IgD-negative memory B cell (primary cell): ENCODE data around the gene ADGRE2. TPM values are rescaled to one million over a fixed set of nuclear protein-coding genes. Genes with fewer than 3 reads are reported as not detected.

Experiments
- H3K27ac Mint-ChIP-seq, 3 donors: one replicate each; pipeline ENCODE4 v1.8.0; 2020 to 2022; ENCODE audit warnings: mild to moderate bottlenecking in 3 of 3, mixed read lengths in 3 of 3, moderate library complexity in 1 of 3
- H3K27me3 Mint-ChIP-seq: one replicate; pipeline ENCODE4 v1.8.0; 2021; ENCODE audit warnings: mixed read lengths
- H3K36me3 Mint-ChIP-seq: one replicate; pipeline ENCODE4 v1.8.0; 2020; ENCODE audit warnings: mild to moderate bottlenecking, mixed read lengths
- H3K4me1 Mint-ChIP-seq, 3 donors: one replicate each; pipeline ENCODE4 v1.8.0; 2020 to 2022; ENCODE audit warnings: mixed read lengths in 3 of 3, mild to moderate bottlenecking in 1 of 3
- H3K4me3 Mint-ChIP-seq, 4 donors: one replicate each; pipeline ENCODE4 v1.8.0; 2020 to 2022; ENCODE audit warnings: mild to moderate bottlenecking in 4 of 4, mixed read lengths in 4 of 4, moderate library complexity in 3 of 4
- H3K9me3 Mint-ChIP-seq, 3 donors: one replicate each; pipeline ENCODE4 v1.8.0; 2020 to 2021; ENCODE audit warnings: mixed read lengths in 3 of 3, mild to moderate bottlenecking in 1 of 3
- polyA plus RNA-seq: library from polyadenylated mRNA; unstranded; fragments of 300-500 nt; fragmentation: Illumina TruSeq; gene quantifications from one replicate; pipeline ENCODE4 v1.2.3, GENCODE V29; 2021

Gene ADGRE2
- polyA plus RNA-seq, 1 donor from 2014 or later: 0.06 TPM

DNA sequence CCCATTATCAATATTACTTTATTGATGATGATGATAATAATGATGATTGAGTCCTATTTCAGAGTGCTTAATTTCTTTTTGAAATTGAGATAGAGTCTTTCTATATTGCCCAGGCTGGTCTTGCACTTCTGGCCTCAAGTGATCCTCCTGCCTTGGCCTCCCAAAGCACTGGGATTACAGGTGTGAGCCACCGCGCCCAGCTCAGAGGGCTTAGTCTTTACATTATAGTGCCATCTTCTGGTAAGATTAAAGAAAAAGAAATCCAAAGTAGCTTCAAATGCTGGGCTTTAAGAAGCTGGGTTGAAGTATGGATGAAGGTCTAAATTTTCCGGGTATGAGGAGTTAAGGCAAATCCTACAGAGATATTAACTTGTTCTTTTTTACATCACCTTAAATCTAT lies 91.9 kb downstream of the ADGRE2 start:
- H3K36me3 Mint-ChIP-seq: no peaks in the 10 kb centered on the region
- H3K27me3 Mint-ChIP-seq: no peaks in the 10 kb centered on the region
- H3K27ac Mint-ChIP-seq: peak overlapping the region in 2 of 3 donors; percentile 32 to 67
- H3K9me3 Mint-ChIP-seq: no peaks in the 10 kb centered on the region
- H3K4me1 Mint-ChIP-seq: peaks cover 15 to 34% (median 18%) of the 10 kb centered on the region in 3 donors
- peak overlapping the region in 1 of 4 donors; percentile 60 for H3K4me3 Mint-ChIP-seq

- Mint-ChIP-seq H3K4me1 (peaks cover 5 to 12% (median 7%) of the 10 kb centered on the region in 3 donors), H3K9me3 (no peaks in the 10 kb centered on the region), H3K36me3 (no peaks in the 10 kb centered on the region), H3K27me3 (no peaks in the 10 kb centered on the region), H3K27ac (no peak overlapping the region), H3K4me3 (no peak overlapping the region)
Measured at GRCh38 chr19:14683439-14683838, 94.9 kb downstream of the ADGRE2 start.

Other genes starting within 250 kb of the ADGRE2 start
- gene TECR, start 249.0 kb downstream of the ADGRE2 start, polyA plus RNA-seq: 145 TPM
- 224 TPM for gene NDUFB7, start 206.5 kb downstream of the ADGRE2 start, polyA plus RNA-seq
- gene CLEC17A, start 195.5 kb downstream of the ADGRE2 start, polyA plus RNA-seq: 27.0 TPM
- gene ADGRE3, start 103.7 kb downstream of the ADGRE2 start, polyA plus RNA-seq: not detected
- 6.2 TPM for gene ZNF333, start 88.5 kb downstream of the ADGRE2 start, polyA plus RNA-seq
- not detected for gene OR7A5, start 56.6 kb upstream of the ADGRE2 start, polyA plus RNA-seq
- not detected for gene OR7C1, start 56.6 kb upstream of the ADGRE2 start, polyA plus RNA-seq
- not detected for gene OR7A10, start 70.4 kb upstream of the ADGRE2 start, polyA plus RNA-seq
- not detected for gene OR7A17, start 107.6 kb upstream of the ADGRE2 start, polyA plus RNA-seq
- gene OR7C2, start 162.9 kb upstream of the ADGRE2 start, polyA plus RNA-seq: not detected
- not detected for gene SLC1A6, start 201.3 kb upstream of the ADGRE2 start, polyA plus RNA-seq